ENCODE data around the gene CD300LF. TPM values are rescaled to one million over a fixed set of nuclear protein-coding genes. Genes with fewer than 3 reads are reported as not detected.

Gene CD300LF
- total RNA-seq, 4 donors from 2014 or later = 0.13 to 0.27 TPM; not detected in 2

DNA sequence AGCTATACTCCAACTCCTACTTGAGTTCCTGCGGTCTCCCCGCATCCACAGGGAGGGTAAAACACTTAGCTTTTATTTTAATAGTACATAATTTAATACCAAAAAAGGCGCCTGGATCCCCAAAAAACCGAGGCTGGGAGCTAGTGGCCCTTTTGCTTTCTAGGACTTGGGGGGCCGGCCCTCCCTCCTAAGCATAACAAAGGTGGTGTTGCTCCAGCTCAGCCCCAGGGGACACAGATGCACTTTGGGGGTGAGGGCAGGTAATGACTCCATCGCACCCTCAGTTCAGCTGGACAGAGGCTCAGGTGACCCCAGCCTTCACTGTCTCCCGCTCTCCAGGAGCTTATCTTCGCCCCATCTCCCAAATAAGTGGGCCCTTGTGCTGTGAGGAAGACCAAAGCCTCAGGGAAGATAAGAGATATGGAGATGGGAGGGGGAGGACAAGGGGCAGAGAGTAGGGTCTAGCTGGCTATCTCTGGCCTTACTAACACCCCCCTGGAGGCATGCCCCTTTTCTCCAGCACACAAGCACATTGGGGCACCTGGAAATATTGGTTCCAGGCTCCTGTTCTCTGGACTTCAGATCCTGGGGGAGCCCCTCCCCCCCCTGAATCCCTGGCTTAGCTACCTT is 32.9 kb upstream of the CD300LF start:
- DNase-seq (ENCODE audit: low spot score in 2 of 2) = no peak
- intact Hi-C loops (cut with DNase I; ENCODE audit: low total_unique reads) = loop anchor here (10.0 kb wide), 1 partner anchor 119 kb away; no protein-coding TSS in a partner anchor

GRCh38 chr17:74744714-74745547 is 32.2 kb upstream of the CD300LF start:
- no peak overlapping the region for H3K4me3 ChIP-seq (ENCODE audit: low read depth, poor library complexity, severe bottlenecking)
- peak; percentile 88 to 97 for DNase-seq (ENCODE audit: low spot score in 2 of 2)
- 23 to 27% methylated on average over 17 to 23 of the region's 24 CpGs for WGBS, 2 donors
- TF ChIP-seq, protein P1, sequence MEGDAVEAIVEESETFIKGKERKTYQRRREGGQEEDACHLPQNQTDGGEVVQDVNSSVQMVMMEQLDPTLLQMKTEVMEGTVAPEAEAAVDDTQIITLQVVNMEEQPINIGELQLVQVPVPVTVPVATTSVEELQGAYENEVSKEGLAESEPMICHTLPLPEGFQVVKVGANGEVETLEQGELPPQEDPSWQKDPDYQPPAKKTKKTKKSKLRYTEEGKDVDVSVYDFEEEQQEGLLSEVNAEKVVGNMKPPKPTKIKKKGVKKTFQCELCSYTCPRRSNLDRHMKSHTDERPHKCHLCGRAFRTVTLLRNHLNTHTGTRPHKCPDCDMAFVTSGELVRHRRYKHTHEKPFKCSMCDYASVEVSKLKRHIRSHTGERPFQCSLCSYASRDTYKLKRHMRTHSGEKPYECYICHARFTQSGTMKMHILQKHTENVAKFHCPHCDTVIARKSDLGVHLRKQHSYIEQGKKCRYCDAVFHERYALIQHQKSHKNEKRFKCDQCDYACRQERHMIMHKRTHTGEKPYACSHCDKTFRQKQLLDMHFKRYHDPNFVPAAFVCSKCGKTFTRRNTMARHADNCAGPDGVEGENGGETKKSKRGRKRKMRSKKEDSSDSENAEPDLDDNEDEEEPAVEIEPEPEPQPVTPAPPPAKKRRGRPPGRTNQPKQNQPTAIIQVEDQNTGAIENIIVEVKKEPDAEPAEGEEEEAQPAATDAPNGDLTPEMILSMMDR (IDR thresholded peaks at IDR 0.05) = peak in 1 of 3 donors; percentile 98
- TF ChIP-seq POLR2A (IDR thresholded peaks at IDR 0.05) = no peak
- intact Hi-C loops (cut with DNase I; ENCODE audit: low total_unique reads) = loop anchor here (10.0 kb wide), 1 partner anchor 120 kb away; no protein-coding TSS in a partner anchor

More for the DNA sequence above, 32.9 kb upstream of the CD300LF start:
- TF ChIP-seq, protein P1 (IDR thresholded peaks at IDR 0.05) = no peak
- TF ChIP-seq POLR2A (IDR thresholded peaks at IDR 0.05) = no peak
- no peak overlapping the region for H3K4me3 ChIP-seq (ENCODE audit: low read depth, poor library complexity, severe bottlenecking)
- WGBS, 2 donors = 85 to 93% methylated on average over 8 of the region's 8 CpGs

DNA sequence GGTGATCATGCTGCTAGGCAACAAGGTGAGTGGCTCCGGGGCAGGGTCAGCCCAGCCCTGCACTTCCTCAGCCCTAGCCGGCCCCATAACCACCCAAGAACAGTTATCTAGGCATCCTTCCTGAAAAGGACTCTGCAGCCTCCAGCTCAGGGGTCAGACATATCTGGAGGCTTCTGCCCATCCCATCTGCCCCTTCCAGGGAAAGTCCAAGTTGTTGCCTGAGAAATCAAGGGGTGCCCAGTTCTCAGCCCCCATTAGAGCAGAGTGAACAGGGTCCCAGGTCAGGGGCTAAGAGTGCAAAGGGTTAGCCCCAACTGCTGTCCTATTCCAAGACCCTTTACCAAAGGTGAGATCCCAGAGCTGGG is 31.6 kb upstream of the CD300LF start:
- no peak for TF ChIP-seq POLR2A (IDR thresholded peaks at IDR 0.05)
- TF ChIP-seq, protein P1 (IDR thresholded peaks at IDR 0.05) = no peak
- no peak overlapping the region for H3K4me3 ChIP-seq (ENCODE audit: low read depth, poor library complexity, severe bottlenecking)
- DNase-seq (ENCODE audit: low spot score in 2 of 2) = no peak
- 56 to 57% methylated on average over 2 of the region's 2 CpGs for WGBS, 2 donors
- intact Hi-C loops (cut with DNase I; ENCODE audit: low total_unique reads) = loop anchor here (10.0 kb wide), 1 partner anchor 120 kb away; no protein-coding TSS in a partner anchor

GRCh38 chr17:74743755-74744154 is 31.0 kb upstream of the CD300LF start:
- WGBS, 2 donors = 81% methylated on average over 2 of the region's 2 CpGs
- no peak for DNase-seq (ENCODE audit: low spot score in 2 of 2)
- intact Hi-C loops (cut with DNase I; ENCODE audit: low total_unique reads) = loop anchor here (10.0 kb wide), 1 partner anchor 121 kb away; no protein-coding TSS in a partner anchor

GRCh38 chr17:74742978-74743545 is 30.3 kb upstream of the CD300LF start:
- no peak overlapping the region for H3K4me3 ChIP-seq (ENCODE audit: low read depth, poor library complexity, severe bottlenecking)
- no peak for DNase-seq (ENCODE audit: low spot score in 2 of 2)
- intact Hi-C loops (cut with DNase I; ENCODE audit: low total_unique reads) = loop anchor here (10.0 kb wide), 1 partner anchor 122 kb away; no protein-coding TSS in a partner anchor
- 91 to 95% methylated on average over 9 of the region's 9 CpGs for WGBS, 2 donors
- TF ChIP-seq, protein P1 (IDR thresholded peaks at IDR 0.05) = no peak
- TF ChIP-seq POLR2A (IDR thresholded peaks at IDR 0.05) = no peak

More at GRCh38 chr17:74743755-74744154, 31.0 kb upstream of the CD300LF start:
- H3K4me3 ChIP-seq (ENCODE audit: low read depth, poor library complexity, severe bottlenecking) = no peak overlapping the region
- TF ChIP-seq, protein P1 (IDR thresholded peaks at IDR 0.05) = no peak
- TF ChIP-seq POLR2A (IDR thresholded peaks at IDR 0.05) = no peak
